GM19395 (cell line): ENCODE measurements around the gene SLC12A9.
"Not testable (repeated sequence)": the region's sequence is repeated elsewhere in the genome, so short reads cannot be mapped to it uniquely, and the experiment has no call there.

ENCODE experiments used
- ATAC-seq: cut with Tn5 transposase; IDR thresholded peaks from one replicate; pipeline ENCODE4 v1.9.1; 2021; ENCODE audit warnings: mild to moderate bottlenecking, moderate library complexity; ENCODE audit not compliant: unreplicated experiment

The SLC12A9 gene

DNA sequence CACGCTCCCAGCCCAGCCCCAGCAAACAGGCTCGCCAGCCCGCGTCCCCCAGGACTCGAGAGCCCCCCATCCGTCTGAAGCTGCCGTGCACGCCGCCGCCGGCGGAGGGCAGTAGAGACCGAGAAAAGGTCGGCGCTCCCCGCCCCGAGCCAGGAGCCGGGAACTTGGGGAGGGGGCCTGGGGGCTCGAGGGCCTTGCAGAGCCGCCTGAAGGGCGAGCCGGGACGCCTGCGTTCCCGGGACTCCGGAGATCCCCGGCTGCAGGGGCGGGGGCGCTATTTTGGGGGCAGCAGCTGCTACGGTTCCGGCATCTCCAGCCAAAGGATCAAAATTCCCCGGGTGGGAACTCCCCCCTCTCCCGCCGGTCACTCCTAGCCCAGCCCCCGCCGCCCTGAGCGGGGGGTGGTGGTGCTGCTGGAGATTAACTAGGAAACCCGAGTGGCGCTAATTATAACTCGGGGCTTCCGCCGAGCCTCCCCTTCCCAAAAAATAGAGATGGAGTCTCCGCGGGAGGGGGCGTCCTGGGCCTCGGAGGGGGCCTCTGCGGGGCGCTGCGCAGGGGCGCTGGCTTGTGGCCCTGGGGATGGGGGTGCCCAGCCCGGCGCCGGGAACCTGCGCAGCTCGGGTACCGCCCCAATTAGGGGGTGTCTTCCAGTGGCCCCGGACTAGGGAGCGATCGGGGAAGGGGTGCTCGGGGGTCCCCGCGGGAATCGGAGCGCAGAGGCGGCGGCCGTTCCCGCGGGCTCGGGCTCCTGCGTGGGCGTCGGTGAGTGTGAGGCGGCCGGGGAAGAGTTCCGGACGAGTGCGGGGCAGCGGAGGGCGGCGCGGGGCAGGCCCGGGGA lies 42.6 kb downstream of the SLC12A9 start:
- ATAC-seq = no peak

GRCh38 chr7:100895701-100895955 lies 43.1 kb downstream of the SLC12A9 start, which contains the start of gene ACHE:
Gene ACHE (minus strand): TSS chr7:100895888. CDS start chr7:100894232, 1,656 bp downstream.
- no peak for ATAC-seq

DNA sequence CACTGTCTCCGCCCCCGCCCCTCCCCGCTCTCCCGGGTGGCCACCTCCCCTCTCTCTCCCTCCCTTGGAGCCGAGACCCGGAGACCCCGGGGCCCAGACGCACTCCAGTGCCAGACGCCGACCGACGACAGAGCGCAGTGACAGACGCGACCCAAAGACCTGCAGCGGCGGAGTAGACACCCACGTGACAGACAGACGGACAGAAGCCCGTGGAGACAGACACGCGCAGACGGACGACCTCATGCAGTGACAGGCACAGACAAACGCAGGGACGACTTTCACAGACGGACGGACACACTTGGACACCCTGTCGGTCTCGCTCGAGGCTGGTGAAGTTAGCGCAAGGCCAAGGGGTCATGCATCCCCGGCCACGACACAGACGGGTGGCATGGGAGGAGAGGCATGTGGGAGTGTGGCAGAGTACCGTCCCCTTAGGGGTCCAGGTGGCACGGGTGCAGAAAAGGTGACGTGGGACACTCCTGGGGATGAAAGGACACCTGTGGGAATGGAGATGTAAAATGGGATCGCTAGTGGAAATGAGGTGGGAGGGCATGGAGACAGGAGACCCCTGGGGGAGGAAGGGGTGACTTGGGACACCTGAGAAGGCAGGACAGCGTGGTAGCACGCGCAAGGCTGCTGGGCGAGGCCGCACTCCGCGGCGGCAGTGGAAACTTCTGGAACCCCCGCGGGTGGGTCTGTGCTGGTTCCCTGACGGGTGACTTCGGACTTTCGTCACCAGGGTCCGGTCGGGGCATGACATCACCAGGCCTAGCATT lies 43.6 kb downstream of the SLC12A9 start:
- no peak for ATAC-seq

DNA sequence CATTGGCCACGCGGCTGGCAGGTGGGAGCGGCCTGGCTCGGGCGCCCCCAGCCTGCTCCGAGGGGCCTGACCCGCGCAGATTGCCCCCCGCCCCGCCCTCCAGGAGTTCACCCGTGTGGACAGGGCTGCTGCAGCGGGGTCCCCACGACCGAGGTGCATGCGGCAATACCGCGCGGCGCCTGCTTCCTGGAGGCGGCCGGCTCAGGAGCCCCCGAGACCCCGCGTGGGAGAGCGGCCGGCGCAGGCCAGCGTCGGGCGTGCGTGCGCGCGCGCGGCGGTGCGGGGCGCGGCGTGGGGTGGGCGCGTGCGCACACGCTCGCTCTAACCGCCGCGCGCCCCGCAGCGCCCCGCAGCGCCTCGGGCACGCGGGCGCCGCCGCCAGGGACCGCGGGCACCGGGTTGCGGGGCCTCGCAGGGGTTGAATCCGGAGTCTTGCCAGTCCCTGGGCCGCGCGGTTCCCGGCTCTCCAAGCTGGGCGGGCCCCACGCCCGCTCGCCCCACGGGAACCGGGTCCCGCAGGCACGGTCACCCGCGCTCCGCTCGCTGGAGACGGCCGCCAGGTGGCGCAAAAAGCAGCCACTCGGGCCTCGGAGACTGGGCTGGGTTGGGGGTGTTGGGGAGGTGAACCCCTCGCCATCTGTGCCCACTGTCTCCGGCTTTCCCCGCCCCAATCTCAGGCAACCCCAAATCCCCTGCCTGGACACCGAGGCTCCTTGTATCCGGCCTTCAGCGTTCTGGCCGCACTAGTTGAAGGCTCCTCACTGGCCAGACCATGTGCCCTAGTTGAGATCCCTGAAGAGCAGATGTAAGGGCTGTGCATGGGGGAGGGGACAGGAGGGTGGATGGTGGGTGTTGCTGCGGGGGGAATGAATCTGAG lies 44.5 kb downstream of the SLC12A9 start:
- ATAC-seq = no peak

GRCh38 chr7:100897772-100898454 lies 45.4 kb downstream of the SLC12A9 start:
- ATAC-seq = no peak

DNA sequence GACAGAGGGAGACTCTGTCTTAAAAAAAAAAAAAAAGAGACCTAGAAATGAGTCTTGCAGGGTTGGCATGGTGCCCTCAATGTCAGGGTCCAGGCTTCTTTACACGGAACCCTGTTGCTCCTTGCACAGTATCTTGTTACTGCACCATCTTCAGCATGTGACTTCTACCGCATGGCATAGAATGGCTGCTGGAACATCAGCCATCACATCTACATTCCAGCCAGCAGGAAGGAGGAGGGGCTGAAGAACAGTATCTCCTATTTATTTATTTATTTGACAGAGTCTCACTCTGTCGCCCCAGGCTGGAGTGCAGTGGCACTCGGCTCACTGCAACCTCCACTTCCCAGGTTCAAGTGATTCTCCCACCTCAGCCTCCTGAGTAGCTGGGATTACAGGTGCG lies 46.9 kb downstream of the SLC12A9 start:
- ATAC-seq = no peak

DNA sequence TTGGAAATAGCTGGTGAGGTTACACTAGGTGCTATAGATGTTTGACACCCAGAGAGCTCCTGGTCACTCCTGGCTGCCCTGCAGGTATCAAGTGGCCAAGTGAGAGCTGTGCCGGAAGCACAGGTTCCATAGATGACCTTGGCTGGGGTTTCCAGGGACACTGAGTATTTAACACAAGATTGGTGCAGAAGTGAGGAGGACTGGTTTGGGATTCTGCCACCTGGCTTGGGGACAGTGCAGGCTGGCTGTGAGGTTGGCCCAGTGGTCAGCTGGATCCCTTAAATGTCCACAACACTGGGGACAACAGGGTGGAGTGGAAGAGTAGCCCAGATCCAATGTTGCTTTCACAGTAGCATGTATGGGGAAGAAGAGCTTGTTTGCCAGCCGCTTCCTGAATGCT lies 48.5 kb downstream of the SLC12A9 start:
- ATAC-seq = no peak

DNA sequence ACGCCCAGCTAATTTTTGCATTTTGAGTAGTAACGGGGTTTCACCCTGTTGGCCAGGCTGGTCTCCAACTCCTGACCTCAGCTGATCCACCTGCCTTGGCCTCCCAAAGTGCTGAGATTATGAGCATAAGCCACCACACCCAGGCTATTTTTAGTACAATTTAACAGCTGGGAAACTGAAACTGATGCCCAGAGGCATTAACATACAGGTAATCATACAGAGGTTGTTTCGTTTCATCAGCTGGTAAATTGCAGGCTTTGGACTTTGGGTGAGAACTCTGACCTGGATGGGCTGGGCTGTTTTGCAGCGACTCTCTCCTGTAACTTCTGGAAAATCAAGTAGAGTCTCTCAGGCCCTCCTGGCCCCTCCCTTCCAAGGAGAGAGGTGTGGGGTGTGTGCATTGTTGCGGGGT lies 49.4 kb downstream of the SLC12A9 start:
- ATAC-seq = no peak

DNA sequence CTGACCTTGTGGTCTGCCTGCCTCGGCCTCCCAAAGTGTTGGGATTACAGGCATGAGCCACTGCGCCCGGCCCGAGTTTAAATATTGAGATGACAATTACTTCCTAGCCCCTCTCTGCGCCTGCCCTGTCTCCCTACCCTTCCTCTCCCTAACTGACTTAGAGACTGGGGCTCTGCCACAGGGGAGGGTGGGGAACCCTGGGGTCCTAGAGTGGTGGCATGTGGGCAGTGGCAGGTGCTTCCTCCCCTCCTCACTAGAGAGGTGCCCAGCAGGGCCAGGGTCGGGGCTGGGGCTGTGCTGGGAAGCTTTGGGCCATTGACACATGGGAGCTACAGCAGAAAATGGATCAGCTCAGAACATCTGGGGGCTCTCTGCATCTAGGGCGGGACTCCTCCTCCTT lies 50.1 kb downstream of the SLC12A9 start:
- no peak for ATAC-seq

DNA sequence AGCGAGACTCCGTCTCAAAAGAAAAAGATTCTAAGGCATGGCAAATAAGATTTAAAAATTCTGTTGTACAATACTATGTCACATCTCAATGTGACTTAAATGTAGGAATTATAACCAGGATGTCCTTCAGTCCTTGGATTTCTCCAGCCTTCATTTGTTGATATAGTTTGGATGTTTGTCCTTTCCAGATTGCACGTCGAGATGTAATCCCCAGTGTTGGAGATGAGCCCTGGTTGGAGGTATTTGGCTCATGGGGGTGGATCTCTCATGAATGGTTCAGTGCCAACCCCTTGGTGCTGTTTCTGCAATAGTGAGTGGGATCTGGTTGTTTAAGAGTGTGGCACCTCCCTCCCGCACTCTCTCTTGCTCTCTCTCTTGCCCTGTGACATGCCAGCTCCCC lies 56.0 kb downstream of the SLC12A9 start:
- no peak for ATAC-seq

GRCh38 chr7:100910443-100910842 lies 57.9 kb downstream of the SLC12A9 start:
- ATAC-seq = not testable (repeated sequence)

DNA sequence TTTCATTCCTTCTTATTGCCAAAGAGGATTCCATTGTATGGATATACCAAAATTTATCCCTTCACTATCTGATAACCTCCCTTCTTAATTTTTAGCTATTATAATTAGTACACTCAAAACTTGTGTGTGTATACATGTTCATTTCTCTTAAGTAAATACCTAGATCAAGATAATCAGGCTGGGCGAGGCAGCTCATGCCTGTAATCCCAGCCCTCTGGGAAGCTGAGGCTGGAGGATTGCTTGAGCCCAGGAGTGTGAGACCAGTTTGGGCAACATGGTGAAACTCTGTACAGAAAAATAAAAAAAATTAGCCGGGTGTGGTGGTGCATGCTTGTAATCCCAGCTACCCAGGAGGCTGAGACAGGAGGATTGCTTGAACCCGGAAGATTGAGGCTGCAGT lies 59.0 kb downstream of the SLC12A9 start:
- ATAC-seq = no peak

GRCh38 chr7:100914208-100914878 lies 61.8 kb downstream of the SLC12A9 start:
- ATAC-seq = no peak

DNA sequence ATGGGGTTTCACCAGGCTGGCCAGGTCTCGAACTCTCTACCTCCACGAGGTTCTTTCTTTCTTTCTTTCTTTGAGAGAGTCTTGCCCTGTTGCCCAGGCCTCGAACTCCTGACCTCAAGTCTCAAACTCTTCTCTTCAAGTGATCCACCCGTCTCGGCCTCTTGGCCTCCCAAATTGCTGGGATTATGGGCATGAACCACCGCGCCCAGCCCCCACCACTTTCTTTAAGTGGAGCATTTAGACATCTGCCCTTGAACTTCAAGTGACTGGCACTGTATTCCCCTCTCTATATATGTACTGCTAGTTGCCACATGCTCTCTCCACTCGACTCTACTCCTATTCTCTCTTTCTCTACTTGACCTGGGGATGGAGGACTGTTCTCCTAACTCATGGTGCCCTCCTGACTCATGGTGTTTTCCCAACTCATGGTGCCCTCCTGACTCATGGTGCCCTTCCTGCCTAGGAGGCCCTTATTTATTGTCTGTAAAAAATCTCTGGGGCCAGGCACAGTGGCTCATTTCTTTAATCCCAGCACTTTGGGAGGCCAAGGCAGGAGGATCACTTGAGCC lies 62.5 kb downstream of the SLC12A9 start:
- no peak for ATAC-seq
